ENCODE results near the gene CDH23.

DNA sequence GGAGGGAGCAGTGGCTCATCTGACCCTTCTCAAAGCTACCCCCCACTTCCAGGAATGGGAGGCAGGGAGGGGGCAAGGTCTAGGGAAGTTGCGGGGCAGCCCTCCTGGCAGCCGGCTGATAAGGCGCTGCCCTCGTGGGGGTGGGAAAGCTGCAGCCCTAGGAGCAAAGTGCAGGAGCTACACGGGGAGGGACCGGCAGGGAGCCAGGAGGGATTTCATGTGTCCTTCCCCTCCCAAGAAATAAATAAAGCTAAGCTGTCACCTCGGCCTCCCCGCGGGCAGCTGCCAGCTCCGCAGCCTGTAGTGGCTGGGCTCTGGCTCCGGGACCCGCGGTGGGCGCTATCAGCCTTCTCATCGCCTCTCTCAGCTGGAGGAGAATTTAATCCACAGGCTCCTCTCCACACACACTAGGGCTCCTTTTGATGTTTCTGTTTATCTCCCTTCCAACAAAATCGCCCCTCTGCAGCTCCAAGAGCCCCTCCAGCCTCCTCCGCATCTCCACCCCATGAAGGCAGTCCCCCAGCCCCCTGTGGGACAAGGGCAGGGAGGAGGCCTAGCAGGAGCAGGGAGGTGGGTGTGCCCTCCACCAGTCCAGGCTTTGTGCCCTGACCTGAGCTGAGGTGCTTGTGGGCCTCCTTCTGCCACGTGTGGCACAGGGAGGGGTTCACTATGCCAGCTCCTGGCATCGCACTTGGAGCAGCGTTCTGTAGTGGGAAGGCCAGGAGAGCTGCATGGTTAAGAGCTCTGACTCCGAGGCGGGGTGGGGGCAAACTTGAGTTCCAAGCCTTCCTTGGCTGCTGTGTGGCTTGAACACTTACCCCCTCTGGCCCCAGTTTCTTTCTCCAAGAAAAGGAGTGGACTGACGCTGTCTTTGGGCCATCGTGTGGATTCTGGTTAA, 242.4 kb downstream of the CDH23 start:
- TF ChIP-seq ARNTL (CRISPR knock-in tag; IDR thresholded peaks at IDR 0.05; ENCODE audit: borderline replicate concordance, low read depth) (no peak), RARB (CRISPR knock-in tag; IDR thresholded peaks at IDR 0.05) (no peak)
- TF ChIP-seq, protein P1, sequence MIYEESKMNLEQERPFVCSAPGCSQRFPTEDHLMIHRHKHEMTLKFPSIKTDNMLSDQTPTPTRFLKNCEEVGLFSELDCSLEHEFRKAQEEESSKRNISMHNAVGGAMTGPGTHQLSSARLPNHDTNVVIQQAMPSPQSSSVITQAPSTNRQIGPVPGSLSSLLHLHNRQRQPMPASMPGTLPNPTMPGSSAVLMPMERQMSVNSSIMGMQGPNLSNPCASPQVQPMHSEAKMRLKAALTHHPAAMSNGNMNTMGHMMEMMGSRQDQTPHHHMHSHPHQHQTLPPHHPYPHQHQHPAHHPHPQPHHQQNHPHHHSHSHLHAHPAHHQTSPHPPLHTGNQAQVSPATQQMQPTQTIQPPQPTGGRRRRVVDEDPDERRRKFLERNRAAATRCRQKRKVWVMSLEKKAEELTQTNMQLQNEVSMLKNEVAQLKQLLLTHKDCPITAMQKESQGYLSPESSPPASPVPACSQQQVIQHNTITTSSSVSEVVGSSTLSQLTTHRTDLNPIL (CRISPR knock-in tag; IDR thresholded peaks at IDR 0.05; ENCODE audit: low read depth): no peak
